NCI-H187 (cell line): ENCODE results near the gene CCDC88B.
"Not testable (repeated sequence)": the region's sequence is repeated elsewhere in the genome, so short reads cannot be mapped to it uniquely, and the experiment has no call there.

Source experiments
- DNase-seq, 2 experiments: peaks; one replicate each; lab custom pipeline; 2025; lab: John Stamatoyannopoulos, UW

The CCDC88B gene

GRCh38 chr11:64321026-64321425 is 19.0 kb upstream of the CCDC88B start:
- DNase-seq, result no peak

- DNase-seq, result no peak
Observed at GRCh38 chr11:64321533-64321932, 18.5 kb upstream of the CCDC88B start.

DNA sequence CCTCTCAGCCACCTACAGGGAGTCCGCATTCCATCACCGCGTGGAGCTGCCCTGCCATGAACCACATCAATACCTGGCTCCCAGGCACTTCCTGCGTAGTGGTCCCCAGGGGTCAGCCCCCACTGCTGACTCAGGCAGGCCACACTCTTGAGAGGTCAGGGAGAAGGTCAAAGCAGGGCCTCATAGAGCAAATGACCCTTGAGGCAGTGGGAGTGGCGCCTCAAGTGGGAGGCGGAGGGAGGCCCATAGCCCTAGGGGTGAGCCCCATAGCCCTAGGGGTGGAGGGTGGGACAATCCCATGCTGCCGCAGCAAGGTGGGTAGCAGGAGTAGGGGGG is 17.1 kb upstream of the CCDC88B start:
- no peak for DNase-seq

GRCh38 chr11:64323373-64323772 is 16.6 kb upstream of the CCDC88B start:
- DNase-seq, result no peak

DNA sequence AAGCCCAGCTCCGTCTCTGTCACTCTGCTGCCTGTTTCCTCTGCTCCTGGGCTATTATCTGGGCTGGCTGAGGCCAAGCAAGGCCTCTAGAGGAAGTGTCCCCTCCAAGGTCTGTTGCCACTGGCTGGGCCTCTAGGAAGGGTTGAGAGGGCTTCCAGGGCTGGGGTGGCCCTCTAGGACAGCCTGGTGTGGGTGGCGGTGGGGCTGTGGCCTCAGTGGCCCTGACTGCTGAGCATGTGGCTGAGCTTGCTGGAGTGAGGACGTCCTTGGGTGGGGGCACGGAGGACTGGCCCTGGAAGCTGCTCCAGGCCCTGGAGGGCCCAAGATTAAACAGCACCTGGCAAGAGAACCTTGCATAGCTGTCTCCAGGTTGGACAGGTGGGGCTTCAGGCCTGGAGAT is 16.0 kb upstream of the CCDC88B start:
- DNase-seq, result not testable (repeated sequence)

- DNase-seq, result no peak
Observed at GRCh38 chr11:64324692-64325469, 15.1 kb upstream of the CCDC88B start.

- DNase-seq, result no peak
Observed at GRCh38 chr11:64327375-64327774, 12.6 kb upstream of the CCDC88B start.

GRCh38 chr11:64327993-64328392 is 12.0 kb upstream of the CCDC88B start:
- no peak for DNase-seq

GRCh38 chr11:64330888-64331287 is 9.1 kb upstream of the CCDC88B start:
- no peak for DNase-seq

- DNase-seq, result no peak
Observed at GRCh38 chr11:64331569-64332371, 8.2 kb upstream of the CCDC88B start.

DNA sequence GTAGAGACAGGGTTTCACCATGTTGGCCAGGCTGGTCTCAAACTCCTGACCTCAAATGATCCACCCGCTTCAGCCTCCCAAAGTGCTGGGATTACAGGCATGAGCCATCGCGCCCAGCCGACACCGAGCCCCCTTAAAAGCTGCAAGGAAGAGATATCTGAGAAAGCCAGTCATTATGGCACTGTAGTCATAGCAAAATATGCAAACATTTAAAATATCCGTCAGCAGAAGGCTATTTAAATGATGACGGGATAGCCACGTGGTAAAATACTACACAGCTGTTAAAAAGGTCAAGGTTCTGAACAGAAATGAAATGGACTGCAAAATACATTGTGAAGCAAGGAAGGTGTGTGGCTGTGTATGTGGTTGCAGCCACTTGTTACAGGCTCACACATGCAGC is 6.4 kb upstream of the CCDC88B start:
- no peak for DNase-seq

- peak in 1 of 2 experiments; percentile 19 for DNase-seq
Observed at GRCh38 chr11:64334764-64335735, 5.0 kb upstream of the CCDC88B start.

DNA sequence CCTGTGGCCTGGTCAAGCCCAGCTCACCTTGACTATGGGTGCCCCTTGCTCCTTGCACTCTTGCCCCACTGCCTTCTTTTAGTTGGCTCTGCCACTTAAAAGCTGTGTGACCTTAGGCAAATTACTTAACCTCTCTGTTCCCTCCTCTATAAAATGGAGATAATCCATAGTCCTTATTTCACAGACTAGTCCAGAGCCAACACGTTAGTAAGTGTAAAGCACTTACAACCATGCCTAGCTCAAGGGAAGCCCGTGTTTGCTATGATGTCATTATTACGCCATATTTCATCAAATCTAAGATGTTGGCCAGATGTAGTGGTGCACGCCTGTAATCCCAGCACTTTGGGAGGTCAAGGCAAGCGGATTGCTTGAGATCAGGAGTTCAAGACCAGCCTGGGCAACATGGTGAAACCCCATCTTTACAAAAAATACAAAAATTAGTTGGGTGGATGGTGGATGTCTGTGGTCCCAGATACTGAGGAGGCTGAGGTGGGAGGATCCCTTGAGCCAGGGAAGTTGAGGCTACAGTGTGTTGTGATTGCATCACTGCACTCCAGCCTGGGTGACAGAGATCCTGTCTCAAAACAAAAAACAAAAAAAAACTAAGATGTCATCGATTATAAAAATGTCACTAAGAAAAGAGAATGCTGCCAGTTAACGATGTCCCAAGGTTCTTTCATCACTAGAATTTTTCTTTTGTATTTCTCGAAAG is 2.3 kb upstream of the CCDC88B start:
- no peak for DNase-seq

- no peak for DNase-seq
Observed at GRCh38 chr11:64338716-64339115, 1.3 kb upstream of the CCDC88B start.

- DNase-seq, result no peak
Observed at GRCh38 chr11:64339286-64339685, 718 bp upstream of the CCDC88B start.

DNA sequence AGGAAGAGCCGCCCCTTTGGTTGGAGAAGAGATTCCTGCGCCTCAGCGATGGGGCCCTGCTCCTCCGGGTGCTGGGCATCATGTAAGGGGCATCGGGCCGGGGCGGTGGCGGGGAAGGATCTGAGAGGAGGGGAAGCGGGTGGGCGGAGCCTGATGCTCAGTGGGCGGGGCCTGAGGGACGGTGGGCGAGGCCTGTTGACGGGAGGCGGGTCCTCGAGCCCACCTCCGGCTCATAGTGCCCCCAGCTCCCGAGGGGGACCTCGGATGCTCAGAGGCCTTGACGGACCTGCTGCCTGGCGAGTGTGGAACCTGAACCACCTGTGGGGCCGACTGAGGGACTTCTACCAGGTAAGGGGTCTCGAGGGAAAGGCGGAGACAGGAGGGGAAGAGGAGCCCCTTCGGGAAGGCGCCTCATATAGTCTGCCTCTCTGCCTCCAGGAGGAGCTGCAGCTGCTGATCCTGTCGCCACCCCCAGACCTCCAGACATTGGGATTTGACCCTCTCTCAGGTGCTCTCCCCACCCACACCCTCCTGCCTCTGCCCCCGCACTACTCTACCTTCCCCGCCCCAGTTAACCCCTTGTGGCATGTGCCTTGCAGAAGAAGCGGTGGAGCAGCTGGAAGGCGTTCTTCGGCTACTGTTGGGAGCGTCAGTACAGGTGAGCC is 799 bp downstream of the CCDC88B start:
- no peak for DNase-seq

DNA sequence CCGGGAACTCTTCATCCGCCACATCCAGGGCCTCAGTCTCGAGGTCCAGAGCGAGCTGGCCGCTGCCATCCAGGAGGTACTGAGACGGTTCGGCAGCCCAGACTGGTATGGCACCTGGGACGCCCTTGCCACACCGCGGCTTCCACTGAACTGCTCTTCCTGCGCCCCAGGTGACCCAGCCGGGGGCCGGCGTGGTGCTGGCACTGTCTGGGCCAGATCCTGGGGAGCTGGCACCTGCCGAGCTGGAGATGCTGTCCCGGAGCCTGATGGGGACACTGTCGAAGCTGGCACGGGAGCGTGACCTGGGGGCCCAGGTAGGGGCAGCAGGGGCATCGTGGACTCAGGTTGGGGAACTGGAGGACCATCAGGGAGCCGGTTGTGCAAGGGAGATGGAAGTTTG is 1.4 kb downstream of the CCDC88B start:
- DNase-seq, result no peak

GRCh38 chr11:64341851-64342791 is 2.1 kb downstream of the CCDC88B start:
- DNase-seq, result peak; percentile 75 to 84

DNA sequence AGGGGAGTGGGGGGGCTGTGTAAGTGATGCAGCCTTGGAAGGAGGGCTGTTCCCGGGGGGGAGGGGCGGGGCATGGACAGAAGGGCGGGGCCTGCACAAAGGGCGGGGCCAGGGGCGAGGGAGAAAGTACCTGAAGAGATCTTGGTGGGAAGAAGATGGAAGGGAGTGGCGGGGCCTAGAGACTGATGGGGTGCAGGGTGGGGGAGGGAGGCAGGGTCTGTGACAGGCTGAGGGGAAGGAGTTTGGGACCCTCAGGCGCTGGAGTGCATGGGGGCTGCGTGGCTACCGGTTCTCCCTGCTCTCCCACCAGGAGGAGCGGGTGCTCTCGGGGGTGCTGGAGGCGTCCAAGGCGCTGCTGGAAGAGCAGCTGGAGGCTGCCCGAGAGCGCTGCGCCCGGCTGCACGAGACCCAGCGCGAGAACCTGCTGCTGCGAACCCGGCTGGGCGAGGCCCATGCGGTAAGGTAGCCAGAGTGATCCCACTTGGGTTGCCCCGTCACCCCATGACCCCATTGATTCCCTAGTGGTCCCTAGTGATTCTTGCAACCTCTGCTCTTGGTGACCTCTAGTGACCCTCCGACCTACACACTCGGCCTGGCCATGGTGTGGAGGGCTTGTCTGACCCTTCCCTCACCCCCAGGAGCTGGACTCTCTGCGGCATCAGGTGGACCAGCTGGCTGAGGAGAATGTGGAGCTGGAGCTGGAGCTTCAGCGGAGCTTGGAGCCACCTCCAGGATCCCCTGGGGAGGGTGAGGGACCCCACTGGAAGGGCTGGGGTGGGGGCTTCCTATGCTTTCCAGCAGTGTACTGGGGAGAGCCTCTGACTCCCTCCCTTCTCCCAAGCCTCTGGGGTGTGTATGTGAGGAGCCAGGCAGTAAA is 3.1 kb downstream of the CCDC88B start:
- peak in 1 of 2 experiments; percentile 57 for DNase-seq
